Right lobe of liver (tissue), 4 donors: ENCODE data around the gene RAP1B.

Experiments
- CTCF ChIP-seq, 4 donors: fragments of 200-600 bp in 3 of 4; fragments of 450-650 bp in 1 of 4; IDR thresholded peaks; one replicate each; pipeline versions ENCODE4 v1.5.1 to v1.8.0; 2016 to 2022; ENCODE audit warnings: antibody characterized with exemption in 4 of 4, mild to moderate bottlenecking in 2 of 4
- POLR2A ChIP-seq: fragments of 450-650 bp; IDR thresholded peaks from one replicate; pipeline ENCODE4 v1.6.1; 2017; ENCODE audit warnings: antibody characterized with exemption, mild to moderate bottlenecking
- donor health status: DM: no; HTN: no; CAD: no.
- donor health status: DM: no; HTN: no; CAD: no.
- donor health status: DM: no; HTN: yes; CAD: no.

DNA sequence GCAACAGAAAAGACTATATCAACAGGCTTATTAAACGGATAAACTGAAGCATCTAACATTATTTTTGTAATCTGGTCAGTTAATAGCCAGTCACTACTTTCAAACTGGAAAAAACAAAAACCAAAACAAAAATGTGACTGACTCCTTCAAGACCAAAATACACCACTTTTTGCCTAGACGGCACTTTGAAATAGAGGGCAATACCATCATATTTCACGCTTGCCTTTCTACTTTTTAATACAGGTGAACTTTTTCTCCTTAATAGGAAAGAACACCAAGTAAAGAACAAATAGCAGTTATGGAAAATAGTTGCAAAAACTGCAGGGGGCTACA, 75.5 kb downstream of the RAP1B start:
- TF ChIP-seq CTCF (IDR thresholded peaks at IDR 0.05) (no peak), POLR2A (no peak)
